Activated T-helper 1 cell treated with anti-CD3 and anti-CD28 coated beads, Interleukin-12 subunit alpha, Interleukin-12 subunit beta, Interleukin-2, Interleukin-4 antibody, amounts not matched to agents 30 ng/mL and 10 ng/mL and 1 ng/mL, durations not matched to agents 14 hours and 24 hours and 36 hours (primary cell): ENCODE data around the gene FAM200C. TPM values are rescaled to one million over a fixed set of nuclear protein-coding genes. Genes with fewer than 3 reads are reported as not detected.

Experiments
- DNase-seq: peaks from one replicate; pipeline ENCODE4 v3.0.0; 2021; ENCODE audit warnings: low spot score
- H3K27ac Mint-ChIP-seq: one replicate; pipeline ENCODE4 v1.8.0; 2021; ENCODE audit warnings: mild to moderate bottlenecking, mixed read lengths
- H3K27me3 Mint-ChIP-seq: one replicate; pipeline ENCODE4 v1.8.0; 2022; ENCODE audit warnings: mild to moderate bottlenecking, moderate library complexity, mixed read lengths; ENCODE audit not compliant: insufficient read depth
- H3K36me3 Mint-ChIP-seq: one replicate; pipeline ENCODE4 v1.8.0; 2021; ENCODE audit warnings: low read depth, mixed read lengths
- H3K4me1 Mint-ChIP-seq: one replicate; pipeline ENCODE4 v1.8.0; 2021; ENCODE audit warnings: low read depth, mixed read lengths
- H3K4me3 Mint-ChIP-seq: one replicate; pipeline ENCODE4 v1.8.0; 2021; ENCODE audit warnings: mild to moderate bottlenecking, moderate library complexity, mixed read lengths
- H3K9me3 Mint-ChIP-seq: one replicate; pipeline ENCODE4 v1.8.0; 2021; ENCODE audit warnings: mixed read lengths
- intact Hi-C: fragments of 100-400 bp; cut with micrococcal nuclease; formaldehyde crosslinking; loops from one replicate; pipeline ENCODE4 v1.15.1; 2024
- total RNA-seq: library from RNA; stranded (reverse); gene quantifications from 2 replicates; pipeline ENCODE4 v1.2.3, GENCODE V29; 2022

The FAM200C gene
- total RNA-seq, 1 donor from 2014 or later: 0.65 TPM

DNA sequence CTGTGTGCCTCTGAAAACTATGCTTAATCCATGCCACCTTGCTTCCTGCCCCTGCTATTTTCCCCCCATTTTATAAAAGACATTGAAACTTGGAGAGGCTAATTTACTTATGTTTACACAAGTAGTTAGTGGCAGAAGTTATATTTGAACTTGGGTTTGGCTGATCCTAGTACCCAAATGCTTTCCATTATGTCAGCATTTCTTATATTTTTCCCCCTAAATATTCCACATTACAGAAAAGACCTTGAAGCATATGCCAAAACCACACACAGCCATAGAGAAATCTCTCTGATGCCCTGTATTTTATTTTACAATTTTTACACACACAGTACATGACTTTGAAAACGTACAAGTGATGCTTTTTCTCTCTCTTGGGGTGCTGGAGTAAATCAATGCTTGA is 40.6 kb downstream of the FAM200C start:
- Mint-ChIP-seq H3K9me3 (no peaks in the 10 kb centered on the region), H3K27me3 (peaks cover 7% of the 10 kb centered on the region), H3K27ac (no peak overlapping the region), H3K4me1 (no peaks in the 10 kb centered on the region), H3K36me3 (no peaks in the 10 kb centered on the region), H3K4me3 (no peak overlapping the region)
- intact Hi-C loops: no loop called here
- no peak for DNase-seq

DNA sequence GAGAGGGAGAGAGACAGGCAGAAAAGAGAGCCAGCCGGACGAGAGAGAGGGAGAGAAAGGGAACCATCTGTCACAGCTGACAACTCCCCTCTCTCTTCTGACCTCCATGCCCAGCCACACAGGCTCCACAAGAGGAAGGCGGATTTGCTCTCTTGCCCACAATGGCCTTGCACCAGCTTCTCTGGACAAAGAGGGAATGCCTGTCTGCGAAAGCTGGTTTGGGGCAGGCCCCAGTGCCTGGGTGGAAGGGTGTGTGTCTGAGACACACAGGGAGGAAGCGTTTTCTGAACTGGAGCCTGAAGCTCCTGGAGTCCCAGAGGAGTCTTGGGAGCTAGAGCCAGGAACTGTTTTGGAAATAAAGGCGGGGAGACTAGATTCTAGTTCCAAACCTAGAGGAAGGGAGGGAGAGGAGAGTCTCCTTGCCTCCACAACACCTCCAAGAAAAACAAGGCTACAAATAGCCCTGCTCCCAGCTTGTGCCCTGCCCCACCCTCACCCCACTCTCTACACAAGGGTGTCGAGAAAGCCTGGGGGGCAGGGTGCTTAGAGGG is 41.9 kb downstream of the FAM200C start:
- intact Hi-C loops: no loop called here
- peaks cover 9% of the 10 kb centered on the region for H3K27me3 Mint-ChIP-seq
- no peak overlapping the region for H3K27ac Mint-ChIP-seq
- DNase-seq: no peak
- no peak overlapping the region for H3K4me3 Mint-ChIP-seq
- H3K4me1 Mint-ChIP-seq: no peaks in the 10 kb centered on the region
- H3K36me3 Mint-ChIP-seq: no peaks in the 10 kb centered on the region
- H3K9me3 Mint-ChIP-seq: no peaks in the 10 kb centered on the region

DNA sequence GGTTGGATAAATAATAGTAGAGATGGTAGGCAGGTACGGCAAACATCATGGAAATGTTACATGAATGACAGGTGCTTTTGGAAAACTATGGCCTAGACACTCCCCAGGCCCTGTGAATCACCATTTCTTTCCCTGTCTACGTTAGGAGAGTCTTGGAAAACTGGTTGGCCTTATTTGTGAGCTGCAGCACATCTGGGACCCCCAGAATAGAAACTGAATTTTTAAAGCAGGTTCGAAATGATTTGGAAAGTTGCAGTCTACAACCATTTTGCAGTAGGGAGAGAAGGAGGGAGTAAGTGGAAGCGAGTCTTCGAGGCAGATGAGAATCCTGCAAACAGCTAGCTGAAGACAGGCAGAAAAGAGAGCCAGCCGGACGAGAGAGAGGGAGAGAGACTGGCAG is 42.5 kb downstream of the FAM200C start:
- DNase-seq: no peak
- H3K4me3 Mint-ChIP-seq: no peak overlapping the region
- intact Hi-C loops: no loop called here
- no peaks in the 10 kb centered on the region for H3K36me3 Mint-ChIP-seq
- peaks cover 9% of the 10 kb centered on the region for H3K27me3 Mint-ChIP-seq
- no peaks in the 10 kb centered on the region for H3K4me1 Mint-ChIP-seq
- H3K27ac Mint-ChIP-seq: no peak overlapping the region
- no peaks in the 10 kb centered on the region for H3K9me3 Mint-ChIP-seq

DNA sequence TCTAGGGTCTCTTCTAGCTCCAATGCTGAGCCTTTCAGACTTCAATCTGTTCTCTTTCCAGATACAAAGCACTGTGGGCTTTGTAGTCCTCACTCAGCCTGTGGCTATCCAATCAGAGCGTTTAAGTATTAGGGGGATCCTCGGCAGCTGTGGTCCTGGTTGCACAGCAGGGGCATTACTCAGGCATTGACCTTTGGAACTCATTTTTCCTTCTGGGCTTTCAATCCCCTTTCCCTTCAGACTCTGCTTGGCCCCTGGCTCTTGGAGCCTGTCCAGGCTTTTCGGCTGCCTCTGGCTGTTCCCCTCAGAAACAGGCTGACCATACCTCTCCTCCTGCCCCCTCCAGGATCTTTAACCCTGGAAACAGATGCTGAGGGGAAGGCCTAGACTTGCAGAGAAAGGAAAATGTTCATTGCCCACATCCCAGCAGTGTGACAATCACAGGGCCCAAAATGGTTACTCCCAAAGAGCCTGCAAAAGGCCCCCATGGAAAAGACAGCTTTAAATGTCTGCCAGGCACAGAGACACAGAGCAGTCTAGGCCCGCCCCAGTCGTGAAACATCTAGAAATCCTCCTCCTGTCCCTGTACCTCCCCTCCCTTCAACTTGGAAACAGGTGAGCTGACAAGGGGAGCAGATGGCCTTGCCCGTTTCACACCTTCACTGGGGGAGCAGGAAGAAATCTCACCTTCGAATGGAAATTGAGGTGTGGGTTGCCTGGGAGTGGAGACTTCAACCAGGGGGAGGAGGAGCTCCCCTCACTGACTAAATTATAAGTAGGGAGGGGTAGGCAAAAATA is 43.1 kb downstream of the FAM200C start:
- Mint-ChIP-seq H3K4me1 (no peaks in the 10 kb centered on the region), H3K27ac (no peak overlapping the region), H3K27me3 (peaks cover 9% of the 10 kb centered on the region), H3K9me3 (no peaks in the 10 kb centered on the region), H3K36me3 (no peaks in the 10 kb centered on the region), H3K4me3 (no peak overlapping the region)
- intact Hi-C loops: no loop called here
- DNase-seq: no peak

DNA sequence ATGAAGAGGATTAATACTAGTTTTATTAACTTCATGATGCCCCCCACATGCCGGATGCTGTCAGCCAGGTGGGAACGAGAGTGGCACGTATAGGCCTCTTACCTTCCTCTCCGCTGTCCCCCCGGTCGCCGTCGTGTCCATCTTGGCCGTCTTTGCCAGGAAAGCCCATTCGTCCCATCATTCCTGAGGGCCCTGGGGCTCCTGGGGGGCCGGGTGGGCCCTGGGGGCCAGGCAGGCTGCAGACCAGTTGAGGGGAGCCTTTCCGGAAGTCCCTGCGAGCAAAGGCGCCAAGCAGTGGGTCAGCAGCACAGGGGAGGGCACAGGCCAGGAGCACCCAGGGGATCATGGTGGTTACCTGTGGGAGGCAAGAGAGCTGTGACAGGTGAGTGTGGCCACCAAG is 45.2 kb downstream of the FAM200C start:
- Mint-ChIP-seq H3K27me3 (peaks cover 5% of the 10 kb centered on the region), H3K4me3 (no peak overlapping the region), H3K36me3 (no peaks in the 10 kb centered on the region), H3K4me1 (no peaks in the 10 kb centered on the region), H3K9me3 (no peaks in the 10 kb centered on the region), H3K27ac (no peak overlapping the region)
- DNase-seq: no peak
- intact Hi-C loops: no loop called here

DNA sequence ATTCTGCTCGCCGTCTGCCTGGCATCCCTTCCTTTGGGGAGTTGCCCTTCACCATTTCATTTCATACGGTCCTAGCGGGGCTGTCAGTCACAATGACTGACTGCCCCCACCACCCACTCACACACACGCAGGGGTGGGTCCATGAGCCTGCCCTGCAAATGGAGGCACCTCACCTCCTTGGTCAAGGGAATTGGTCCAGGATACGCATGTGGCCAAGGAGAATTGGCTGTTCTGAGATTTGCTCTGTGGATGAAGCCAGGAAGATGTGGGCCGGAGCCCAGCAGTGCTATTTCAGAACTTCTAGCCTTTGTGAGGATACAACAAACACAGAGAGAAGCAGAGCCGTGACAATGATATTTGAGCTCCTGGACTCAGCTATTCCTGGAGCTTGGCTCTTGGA is 46.5 kb downstream of the FAM200C start:
- peaks cover 2% of the 10 kb centered on the region for H3K27me3 Mint-ChIP-seq
- no peaks in the 10 kb centered on the region for H3K9me3 Mint-ChIP-seq
- intact Hi-C loops: no loop called here
- H3K4me1 Mint-ChIP-seq: no peaks in the 10 kb centered on the region
- no peak overlapping the region for H3K4me3 Mint-ChIP-seq
- DNase-seq: no peak
- no peaks in the 10 kb centered on the region for H3K36me3 Mint-ChIP-seq
- no peak overlapping the region for H3K27ac Mint-ChIP-seq

DNA sequence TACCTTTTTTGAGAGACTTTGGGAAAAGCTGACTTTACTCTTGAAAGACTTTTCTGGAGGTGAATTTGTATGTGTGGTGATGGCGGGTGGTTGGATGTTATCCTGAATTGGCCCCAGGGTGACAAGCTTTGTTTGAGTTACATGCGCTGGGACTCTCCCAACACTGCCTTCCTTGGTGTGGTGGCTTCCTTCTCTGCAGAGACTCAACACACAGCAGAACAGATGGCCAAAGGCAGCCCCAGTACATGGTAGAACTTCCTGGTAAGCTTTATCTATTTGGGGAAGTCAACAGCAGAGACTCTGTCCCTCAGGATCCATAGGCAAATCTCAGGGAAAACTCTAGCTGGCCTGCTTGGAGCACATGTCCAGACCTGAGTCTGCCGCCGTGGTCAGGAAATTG is 47.5 kb downstream of the FAM200C start:
- H3K36me3 Mint-ChIP-seq: no peaks in the 10 kb centered on the region
- H3K27ac Mint-ChIP-seq: no peak overlapping the region
- H3K4me3 Mint-ChIP-seq: no peak overlapping the region
- H3K9me3 Mint-ChIP-seq: no peaks in the 10 kb centered on the region
- peaks cover 2% of the 10 kb centered on the region for H3K27me3 Mint-ChIP-seq
- H3K4me1 Mint-ChIP-seq: no peaks in the 10 kb centered on the region
- intact Hi-C loops: no loop called here
- no peak for DNase-seq

DNA sequence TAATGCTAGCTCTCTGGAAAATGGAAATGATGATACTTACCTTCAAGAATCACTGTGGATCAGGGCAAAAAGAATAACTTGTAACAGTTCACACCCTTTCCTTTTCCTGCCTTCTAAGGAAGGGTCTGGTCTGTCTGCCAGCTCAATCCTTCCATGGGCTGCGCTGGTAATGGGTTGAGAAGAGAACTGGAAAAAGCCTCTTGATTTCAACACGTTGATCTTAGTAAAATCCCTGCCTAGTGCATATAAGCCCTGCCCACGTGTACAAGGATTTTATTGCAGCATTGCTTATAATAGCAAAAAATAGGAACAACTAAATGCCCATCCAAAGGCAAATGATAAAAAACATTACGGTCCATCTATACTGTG is 49.9 kb downstream of the FAM200C start:
- DNase-seq: no peak
- H3K36me3 Mint-ChIP-seq: no peaks in the 10 kb centered on the region
- intact Hi-C loops: no loop called here
- no peak overlapping the region for H3K4me3 Mint-ChIP-seq
- no peak overlapping the region for H3K27ac Mint-ChIP-seq
- no peaks in the 10 kb centered on the region for H3K9me3 Mint-ChIP-seq
- peaks cover 2% of the 10 kb centered on the region for H3K27me3 Mint-ChIP-seq
- H3K4me1 Mint-ChIP-seq: no peaks in the 10 kb centered on the region

DNA sequence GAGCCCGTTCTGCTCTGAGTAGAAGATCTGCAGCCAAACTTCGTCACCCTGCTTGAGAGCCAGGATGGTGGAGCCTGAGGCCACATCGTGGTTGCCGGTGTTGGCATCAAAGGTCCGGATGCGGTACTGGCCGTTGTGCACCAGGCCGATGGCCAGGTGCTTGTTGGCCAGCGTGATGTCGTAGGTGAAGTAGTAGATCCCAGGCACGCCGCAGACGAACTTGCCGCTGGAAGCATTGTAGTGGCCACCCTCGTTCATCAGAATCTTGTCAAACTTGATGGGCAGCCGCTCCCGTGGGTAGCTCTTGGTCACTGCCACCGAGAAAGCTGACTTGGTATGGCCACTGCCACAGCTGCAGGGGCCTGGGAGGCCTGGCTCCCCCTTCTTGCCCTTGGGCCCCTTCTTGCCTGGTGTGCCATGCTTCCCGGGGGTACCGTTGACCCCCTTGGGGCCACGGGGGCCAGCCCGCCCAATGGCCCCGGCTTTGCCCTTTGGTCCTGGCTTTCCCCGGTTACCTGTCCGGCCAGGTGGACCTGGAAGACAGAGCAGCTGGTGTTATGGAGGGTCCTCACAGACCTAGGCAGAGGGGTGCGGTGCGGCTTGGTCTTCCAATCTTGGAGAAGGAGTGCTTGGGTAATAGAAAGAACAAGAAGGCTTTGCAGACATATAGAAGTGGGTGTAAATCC is 50.5 kb downstream of the FAM200C start:
- Mint-ChIP-seq H3K9me3 (no peaks in the 10 kb centered on the region), H3K4me3 (no peak overlapping the region), H3K36me3 (no peaks in the 10 kb centered on the region), H3K27me3 (peaks cover 2% of the 10 kb centered on the region), H3K4me1 (no peaks in the 10 kb centered on the region), H3K27ac (no peak overlapping the region)
- no peak for DNase-seq
- intact Hi-C loops: no loop called here

DNA sequence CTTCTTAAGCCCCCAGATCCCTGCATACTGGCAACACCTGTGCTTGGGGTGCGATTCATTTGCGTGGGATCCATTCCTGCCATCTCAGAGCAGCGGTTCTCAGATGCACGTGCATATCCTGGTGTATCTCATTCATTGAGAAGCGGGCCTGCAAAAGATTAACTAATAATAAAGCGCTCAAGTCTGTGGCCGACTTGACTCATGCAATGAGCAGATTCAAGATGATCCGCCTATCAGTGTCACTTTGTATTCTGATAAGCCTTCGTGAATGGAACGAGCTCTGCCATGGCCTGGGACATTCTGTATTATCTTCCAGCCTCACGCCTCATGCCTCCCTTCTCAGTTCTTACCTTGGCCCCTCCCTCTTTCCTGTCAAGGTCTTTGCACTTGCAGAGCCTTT is 51.8 kb downstream of the FAM200C start:
- no peaks in the 10 kb centered on the region for H3K4me1 Mint-ChIP-seq
- peaks cover 3% of the 10 kb centered on the region for H3K27me3 Mint-ChIP-seq
- intact Hi-C loops: no loop called here
- H3K36me3 Mint-ChIP-seq: no peaks in the 10 kb centered on the region
- no peaks in the 10 kb centered on the region for H3K9me3 Mint-ChIP-seq
- no peak overlapping the region for H3K4me3 Mint-ChIP-seq
- no peak for DNase-seq
- no peak overlapping the region for H3K27ac Mint-ChIP-seq

DNA sequence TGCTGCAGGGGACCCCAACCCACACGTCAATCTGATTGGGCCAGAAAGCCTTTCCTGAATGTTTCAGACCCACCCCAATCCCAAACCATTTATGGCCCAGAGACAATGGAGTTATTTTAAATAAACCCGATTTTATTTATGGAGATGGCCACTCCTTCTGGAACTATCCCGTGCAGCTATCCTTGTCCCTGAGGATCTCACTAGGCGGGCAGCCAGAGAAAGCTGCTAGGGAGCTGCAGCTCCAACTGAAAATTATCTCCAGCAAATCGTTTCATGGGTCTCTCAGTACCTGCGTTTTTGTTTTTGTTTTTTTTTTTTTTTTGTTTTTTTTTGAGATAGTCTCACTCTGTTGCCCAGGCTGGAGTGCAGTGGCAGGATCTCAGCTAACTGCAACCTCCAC is 52.4 kb downstream of the FAM200C start:
- H3K9me3 Mint-ChIP-seq: no peaks in the 10 kb centered on the region
- H3K27ac Mint-ChIP-seq: no peak overlapping the region
- no peaks in the 10 kb centered on the region for H3K4me1 Mint-ChIP-seq
- no peaks in the 10 kb centered on the region for H3K36me3 Mint-ChIP-seq
- DNase-seq: no peak
- intact Hi-C loops: no loop called here
- peaks cover 3% of the 10 kb centered on the region for H3K27me3 Mint-ChIP-seq
- H3K4me3 Mint-ChIP-seq: no peak overlapping the region
